HG02938 (cell line): ENCODE measurements around the gene MYLIP.
"Not testable (repeated sequence)": the region's sequence is repeated elsewhere in the genome, so short reads cannot be mapped to it uniquely, and the experiment has no call there.

ENCODE experiments used
- ATAC-seq: cut with Tn5 transposase; IDR thresholded peaks from one replicate; pipeline ENCODE4 v1.9.1; 2021; ENCODE audit warnings: mild to moderate bottlenecking, moderate library complexity; ENCODE audit not compliant: unreplicated experiment

MYLIP gene

DNA sequence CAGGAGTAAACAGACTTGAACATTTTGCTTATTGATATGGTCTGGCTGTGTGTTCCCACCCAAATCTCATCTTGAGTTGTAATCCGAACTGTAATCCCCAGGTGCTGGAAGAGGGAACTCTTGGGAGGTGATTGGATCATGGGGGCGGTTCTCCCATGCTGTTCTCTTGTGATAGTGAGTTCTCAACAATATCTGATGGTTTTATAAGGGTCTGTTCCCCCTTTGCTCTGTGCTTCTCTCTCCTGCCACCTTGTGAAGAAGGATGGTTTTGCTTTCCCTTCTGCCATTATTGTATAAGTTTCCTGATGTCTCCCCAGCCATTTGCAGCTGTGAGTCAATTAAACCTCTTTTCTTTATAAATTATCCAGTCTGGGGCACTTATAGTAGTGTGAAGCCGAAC lies 40.0 kb downstream of the MYLIP start:
- no peak for ATAC-seq

DNA sequence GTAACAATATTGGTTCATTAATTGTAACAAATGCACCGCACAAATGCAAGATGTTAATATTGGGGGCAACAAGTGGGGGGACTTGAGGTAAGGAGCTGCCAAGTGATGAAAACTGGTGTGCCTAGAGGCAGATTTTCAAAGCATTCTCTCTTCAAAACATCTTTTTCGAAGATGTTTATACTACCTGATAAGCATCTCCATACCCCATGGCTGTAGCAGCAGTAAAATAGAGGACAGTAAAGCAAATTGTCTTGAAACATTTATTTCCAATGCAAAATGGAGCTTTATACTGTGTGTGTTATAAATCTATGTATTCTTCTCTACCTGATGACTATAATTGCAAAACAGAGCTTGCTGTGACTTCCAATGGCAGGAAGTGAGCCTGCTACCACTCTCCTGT lies 42.5 kb downstream of the MYLIP start:
- no peak for ATAC-seq

DNA sequence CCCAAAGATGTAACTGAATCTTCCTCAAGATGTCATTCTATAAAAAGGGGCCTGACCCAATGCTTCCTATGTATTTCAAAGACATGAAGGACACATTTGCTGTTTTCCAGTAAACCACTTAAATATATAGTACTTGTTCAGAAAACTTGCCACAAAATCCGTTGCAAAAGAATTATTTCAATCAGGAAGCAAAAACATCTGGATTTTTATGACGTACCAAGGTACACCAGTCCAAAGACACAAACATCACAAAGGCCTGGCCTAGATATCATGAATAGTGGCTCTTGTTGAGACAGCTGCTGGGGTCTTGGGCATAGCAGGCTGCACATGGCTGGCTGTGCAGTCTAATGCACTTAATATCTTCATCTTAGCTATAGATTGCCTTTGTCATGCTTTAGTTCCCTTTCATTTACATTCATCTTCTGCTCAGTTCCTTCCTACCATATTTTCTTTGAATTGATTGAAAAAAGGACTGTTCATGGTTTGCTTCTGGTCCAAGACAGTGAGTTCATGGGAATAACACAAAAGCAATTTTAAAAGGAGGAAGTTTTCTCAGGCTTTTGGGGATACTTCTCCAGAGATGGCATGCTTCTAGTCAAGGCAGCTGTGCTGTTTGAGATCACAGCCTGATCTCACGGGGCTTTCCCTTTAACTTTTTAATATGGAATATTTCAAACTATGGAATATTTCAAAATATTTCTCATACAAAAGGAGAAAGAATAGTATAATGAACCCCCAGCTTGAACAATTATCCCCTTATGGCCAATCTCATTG lies 44.5 kb downstream of the MYLIP start:
- ATAC-seq = no peak

DNA sequence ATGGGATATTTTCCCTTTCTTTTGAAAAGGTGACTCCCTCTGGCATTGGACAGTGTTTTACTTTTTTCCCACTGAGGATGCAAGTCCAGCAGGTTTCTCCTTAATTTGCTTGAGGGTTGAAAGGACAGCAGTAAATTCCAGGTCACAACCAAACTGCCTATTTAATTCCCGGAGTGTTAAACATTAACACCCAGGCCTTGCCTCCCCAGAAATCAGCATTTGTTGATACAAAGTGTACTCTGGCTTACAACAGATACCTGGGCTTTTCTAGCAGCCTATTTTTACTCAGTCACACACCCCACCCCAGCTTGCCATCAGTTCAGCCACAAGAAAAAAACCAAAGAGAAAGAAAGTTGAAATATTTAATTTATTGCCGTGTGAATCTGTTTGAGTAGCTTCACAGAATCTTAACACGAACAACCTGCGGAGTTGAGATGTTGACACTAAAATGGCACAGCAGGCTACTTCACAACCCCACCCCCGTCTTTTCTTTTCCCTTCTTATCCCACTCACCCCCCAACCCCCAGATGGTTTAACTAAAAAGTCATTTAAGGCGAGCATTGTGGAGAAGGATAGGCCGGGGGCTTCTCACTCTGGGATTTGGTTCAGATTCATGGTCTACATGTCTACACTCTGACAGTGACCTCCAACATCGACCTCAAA lies 45.7 kb downstream of the MYLIP start:
- ATAC-seq = no peak

DNA sequence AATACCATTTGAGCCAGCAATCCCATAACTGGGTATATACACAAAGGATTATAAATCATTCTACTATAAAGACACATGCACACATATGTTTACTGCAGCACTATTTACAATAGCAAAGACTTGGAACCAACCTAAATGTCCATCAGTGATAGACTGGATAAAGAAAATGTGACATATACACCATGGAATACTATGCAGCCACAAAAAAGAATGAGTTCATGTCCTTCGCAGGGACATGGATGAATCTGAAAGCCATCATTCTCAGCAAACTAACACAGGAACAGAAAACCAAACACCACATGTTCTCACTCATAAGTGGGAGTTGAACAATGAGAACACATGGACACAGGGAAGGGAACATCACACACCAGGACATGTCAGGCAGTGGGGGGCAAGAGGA lies 47.7 kb downstream of the MYLIP start:
- not testable (repeated sequence) for ATAC-seq

DNA sequence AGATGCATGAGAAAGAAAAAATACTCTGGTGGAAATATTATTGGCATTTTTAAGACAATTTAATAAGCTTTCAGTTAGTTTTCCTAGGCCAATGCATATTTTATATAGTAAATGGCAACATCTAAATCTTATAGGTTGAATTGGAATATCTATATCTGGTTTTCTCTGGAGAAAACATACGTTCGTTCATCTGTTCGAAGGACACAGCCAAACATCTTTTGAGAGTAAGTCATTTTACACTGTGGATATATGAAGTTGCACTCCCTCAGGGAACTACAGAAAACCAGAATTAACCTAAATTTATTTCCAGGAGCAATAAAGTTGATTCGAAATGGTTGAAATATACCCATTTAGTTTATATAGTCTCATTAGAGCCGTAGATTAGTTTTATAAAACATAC lies 49.0 kb downstream of the MYLIP start:
- ATAC-seq = no peak

DNA sequence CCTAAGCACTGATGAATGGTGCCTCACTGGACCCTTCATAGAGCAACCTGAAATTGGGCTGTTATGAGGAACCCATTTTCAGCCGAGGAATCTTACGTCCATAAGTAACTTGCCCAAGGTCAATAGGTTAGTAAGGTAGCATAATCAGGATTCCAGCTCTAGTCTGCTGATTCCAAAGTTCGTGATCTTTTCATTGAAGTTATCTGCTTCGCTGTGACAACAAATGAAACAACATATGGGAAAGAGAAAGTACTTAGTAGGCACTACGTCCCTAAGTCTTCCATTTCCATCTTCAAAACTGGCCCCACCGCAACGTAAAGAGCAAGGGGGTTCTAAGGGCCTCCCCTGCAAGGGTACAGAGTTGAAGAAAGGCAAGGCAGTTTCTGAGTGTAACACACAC lies 49.5 kb downstream of the MYLIP start:
- no peak for ATAC-seq

DNA sequence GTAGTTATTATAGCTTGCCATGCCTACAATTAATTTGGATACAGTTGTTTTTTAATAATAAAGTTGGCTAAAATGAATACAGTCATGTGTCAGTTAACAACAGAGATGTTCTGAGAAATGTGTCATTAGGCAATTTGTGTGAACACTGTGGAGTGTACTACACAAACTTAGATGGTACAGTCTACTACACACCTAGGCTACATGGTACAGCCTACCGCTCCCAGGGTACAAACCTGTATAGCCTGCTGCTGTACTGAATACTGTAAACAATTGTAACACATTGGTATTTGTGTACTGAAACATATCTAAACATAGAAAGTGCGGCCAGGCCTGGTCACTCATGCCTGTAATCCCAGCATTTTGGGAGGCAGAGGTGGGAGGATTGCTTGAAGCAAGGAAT lies 50.2 kb downstream of the MYLIP start:
- ATAC-seq = no peak

DNA sequence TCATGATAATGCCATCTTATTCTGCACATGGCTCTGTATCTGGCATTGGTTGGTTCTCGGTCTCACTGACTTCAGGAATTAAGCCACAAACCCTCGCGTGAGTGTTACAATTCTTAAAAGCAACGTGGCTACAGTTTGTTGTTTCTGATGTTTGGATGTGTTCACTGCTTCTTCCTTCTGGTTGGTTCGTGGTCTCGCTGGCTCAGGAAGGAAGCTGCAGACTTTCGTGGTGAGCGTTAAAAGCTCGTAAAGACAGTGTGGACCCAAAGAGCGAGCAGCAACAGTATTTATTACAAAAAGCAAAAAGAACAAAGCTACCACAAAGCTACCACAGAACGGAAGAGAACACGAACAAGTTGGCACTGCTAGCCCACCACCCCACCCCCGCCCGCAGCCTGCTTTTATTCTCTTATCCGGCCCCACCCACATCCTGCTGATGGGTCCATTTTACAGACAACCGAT lies 51.1 kb downstream of the MYLIP start:
- ATAC-seq = no peak

DNA sequence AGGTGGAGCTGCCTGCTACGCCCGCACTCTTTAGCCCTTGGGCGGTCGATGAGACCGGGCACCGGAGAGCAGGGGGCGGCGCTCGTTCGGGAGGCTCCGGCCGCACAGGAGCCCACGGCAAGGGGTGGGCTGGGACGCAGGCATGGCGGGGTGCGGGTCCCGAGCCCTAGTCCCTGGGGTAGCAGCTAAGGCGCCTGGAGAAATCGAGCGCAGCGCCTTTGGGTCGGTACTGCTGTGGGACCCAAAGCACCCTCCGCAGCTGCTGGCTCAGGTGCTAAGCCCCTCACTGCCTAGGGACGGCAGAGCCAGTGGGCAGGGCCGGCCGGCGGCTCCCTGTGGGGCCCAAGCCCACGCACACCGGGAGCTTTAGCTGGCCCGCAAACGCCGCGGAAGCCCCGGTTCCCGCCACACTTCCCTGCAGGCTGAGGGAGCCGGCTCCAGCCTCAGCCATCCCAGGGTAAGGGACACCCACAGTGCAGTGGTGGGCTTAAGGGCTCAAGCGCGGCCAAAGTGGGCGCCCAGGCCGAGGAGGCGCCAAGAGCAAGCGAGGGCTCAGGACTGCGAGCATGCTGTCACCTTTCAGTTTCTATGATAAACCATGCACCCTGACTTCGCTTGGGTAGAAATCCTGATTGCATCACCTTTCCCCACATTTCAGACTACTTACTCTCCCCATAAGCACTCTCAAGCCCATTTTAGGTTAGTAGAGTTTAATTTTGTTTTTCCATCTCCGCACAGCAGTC lies 52.0 kb downstream of the MYLIP start:
- ATAC-seq = no peak

DNA sequence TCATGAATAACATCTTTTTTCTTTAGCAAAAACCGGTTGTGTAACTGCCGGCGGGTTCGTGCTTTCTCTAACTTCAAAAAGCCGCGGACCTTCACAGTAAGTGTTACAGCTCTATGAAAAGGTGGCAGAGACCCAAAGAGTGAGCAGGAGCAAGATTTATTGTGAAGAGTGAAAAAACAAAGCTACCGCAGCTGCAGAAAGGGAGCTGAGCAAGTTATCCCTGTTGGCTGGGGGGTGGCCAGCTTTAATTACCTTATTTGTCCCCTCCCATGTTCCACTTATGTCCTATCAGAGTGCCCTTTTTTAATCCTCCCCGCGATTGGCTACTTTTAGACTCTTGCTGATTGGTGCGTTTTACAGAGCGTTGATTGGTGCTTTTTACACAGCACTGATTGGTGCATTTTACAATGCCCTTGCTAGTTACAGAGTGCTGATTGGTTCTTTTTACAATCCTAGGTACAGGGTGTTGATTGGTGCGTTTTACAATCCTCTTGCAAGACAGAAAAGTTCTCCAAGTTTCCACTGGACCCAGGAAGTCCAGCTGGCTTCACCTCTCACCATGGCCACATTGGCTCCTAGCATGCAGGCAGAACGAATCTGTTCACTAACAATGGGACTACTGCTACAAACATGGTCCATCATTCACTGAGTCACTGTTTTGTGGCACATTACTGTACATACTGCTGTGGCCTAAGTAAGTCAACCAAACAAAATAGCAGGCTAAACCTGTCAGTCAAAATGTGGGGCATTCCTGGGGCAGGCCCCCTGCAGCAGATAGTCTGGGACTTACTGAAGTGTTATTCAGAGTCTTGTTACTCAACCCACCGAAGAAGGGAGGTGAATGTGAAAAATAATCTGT lies 52.8 kb downstream of the MYLIP start:
- ATAC-seq = no peak

DNA sequence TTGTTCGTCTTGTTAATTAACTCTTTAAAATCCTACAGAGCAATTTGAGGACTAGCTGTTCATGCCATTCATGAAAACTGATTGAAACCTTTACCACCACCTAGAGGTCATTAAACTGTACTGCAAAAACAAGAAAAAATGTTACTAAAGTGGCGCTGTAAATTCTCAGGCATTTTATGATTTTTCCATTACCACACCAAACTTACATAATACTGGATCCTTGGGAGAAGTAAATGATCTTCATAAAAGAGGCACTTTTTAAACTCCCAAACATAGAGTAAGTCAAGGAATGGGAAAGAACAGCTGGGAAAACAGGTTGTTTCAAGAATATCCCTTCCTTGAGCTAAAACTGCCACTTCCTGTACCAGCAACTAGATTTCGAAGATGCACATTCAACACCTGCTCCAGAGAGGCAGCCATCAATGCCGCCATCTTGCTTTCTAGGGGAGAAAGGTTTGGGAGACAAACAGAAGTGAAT lies 54.3 kb downstream of the MYLIP start:
- ATAC-seq = no peak

DNA sequence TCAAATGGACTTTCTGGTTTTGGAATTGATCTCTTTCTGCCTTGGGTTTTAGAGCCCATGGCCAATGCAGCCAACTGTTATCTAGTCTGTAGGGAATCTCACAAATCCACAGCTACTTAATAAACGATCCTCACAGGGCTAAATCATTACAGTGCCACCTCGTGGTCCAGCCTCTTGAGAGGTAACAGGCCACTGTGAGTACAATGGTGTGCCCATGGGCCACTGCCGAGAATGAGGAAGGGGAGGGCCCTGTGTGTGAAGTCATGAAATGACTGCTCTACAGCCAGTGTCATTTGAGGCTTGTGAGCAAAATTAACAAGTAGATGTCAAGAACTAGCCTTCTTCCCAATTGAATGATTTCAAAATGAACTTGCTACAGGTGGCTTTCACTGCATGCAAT lies 55.2 kb downstream of the MYLIP start:
- peak; percentile 52 for ATAC-seq

DNA sequence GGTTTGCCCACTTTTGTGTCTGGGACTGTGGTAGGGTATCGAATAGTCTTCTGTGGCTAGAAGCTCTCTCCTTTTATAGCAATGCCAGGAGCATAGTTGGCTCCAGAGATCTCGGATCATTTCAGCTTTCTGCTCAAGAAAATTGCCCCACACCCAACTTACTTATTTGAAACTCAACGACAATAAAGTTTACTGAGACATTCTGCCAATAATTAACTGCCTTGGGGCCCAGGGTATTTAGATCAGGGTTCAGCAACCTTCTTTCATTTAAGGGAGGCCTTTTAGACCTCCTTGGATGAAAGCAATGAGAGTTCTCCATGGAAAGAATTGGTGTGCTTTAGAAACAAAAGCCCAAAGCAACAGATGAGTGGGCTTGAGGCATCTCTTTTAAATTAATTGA lies 55.7 kb downstream of the MYLIP start:
- no peak for ATAC-seq

DNA sequence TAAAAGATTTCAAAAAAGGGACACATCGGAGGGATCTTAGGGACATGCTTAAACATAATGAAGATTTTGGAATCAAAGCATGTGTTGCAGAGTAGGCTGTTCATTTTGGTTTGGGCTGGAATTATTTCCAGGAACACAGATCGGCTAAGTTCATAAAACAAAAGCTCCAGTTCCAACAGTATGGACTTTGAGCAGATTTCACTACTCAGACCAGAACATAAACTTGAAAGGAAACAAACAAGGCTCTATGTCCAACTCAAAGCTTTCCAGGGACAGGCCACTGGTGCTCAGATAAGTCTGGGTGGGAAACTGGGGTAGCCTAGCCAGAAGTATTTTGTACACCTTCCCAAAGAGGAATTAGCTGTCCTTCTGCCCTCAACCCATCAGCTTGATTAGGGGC lies 58.3 kb downstream of the MYLIP start:
- no peak for ATAC-seq

DNA sequence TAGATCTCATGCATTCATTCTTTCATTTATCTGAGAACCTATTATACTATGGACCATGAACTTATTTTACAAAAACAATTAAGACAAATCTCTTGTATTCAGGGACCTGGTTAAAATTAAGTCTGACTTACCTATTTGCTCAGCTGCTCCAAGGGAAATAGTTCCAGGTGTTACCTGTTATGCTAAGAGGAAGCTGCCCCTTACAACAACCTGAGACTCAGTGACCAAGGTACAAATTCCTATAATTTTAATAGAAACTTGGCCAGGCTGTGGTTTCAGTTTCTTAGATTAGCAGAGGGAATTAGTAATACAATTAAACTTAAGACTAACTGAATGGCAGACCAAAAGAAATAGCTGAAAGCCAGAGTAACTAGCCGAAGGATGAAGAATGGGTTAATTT lies 61.3 kb downstream of the MYLIP start:
- ATAC-seq = no peak

DNA sequence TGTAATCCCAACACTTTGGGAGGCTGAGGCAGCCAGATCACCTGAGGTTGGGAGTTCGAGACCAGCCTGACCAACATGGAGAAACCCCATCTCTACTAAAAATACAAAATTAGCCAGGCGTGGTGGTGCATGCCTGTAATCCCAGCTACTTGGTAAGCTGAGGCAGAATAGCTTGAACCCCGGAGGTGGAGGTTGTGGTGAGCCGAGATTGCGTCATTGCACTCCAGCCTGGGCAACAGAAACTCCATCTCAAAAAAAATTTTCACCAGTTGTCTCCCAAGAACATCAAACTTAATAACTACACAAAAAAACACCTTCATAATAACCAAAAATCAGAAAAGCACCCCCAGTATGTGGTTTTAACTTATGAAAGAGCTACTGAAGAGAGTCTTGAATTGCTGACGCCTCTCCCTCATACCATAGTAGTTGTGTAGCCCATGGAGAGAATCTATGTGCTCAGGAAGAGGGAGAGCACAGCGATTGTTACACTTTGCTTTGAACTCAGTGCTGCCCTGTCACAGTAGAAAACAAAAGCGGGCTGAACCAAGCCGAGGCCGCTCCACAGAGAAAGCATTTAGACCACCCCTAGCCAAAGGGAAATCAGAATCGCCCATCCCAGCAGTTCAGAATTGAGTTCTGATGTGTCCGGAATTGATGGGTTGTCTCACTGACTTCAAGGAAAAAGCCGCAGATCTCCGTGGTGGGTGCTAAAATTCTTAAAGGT lies 67.5 kb downstream of the MYLIP start:
- ATAC-seq = no peak

DNA sequence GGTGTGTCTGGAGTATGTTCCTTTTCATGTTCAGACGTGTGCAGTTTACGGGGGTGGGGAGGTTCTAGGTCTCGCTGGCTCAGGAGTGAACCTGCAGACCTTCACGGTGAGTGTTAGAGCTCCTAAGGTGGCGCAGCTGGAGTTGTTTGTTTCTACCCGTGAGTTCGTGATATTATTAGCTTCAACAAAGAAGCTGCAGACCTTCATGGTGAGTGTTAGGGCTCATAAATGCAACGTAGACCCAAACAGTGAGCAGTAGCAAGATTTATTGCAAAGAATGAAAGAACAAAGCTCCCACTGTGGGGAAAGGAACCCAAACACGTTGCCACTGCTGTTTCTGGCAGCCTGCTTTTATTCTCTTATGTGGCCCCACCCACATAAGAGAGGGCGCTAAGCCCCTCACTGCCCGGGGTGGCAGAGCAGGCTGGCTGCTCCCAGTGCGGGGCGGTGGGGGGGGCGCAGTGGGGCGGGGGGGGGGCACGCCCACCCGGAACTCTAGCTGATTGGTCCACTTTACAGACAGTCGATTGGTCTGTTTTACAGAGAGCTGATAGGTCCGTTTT lies 68.2 kb downstream of the MYLIP start:
- ATAC-seq = no peak
